Hematopoietic multipotent progenitor cell treated with erythropoietin and hydrocortisone succinate and interleukin-3 and kit ligand, for 8 days (in vitro differentiated cells): ENCODE results near the gene TXNDC12.
"Not testable (repeated sequence)": the region's sequence is repeated elsewhere in the genome, so short reads cannot be mapped to it uniquely, and the experiment has no call there.

Source experiments
- DNase-seq: peaks from one replicate; pipeline ENCODE4 v3.0.0-alpha.2; 2015

Gene TXNDC12

DNA sequence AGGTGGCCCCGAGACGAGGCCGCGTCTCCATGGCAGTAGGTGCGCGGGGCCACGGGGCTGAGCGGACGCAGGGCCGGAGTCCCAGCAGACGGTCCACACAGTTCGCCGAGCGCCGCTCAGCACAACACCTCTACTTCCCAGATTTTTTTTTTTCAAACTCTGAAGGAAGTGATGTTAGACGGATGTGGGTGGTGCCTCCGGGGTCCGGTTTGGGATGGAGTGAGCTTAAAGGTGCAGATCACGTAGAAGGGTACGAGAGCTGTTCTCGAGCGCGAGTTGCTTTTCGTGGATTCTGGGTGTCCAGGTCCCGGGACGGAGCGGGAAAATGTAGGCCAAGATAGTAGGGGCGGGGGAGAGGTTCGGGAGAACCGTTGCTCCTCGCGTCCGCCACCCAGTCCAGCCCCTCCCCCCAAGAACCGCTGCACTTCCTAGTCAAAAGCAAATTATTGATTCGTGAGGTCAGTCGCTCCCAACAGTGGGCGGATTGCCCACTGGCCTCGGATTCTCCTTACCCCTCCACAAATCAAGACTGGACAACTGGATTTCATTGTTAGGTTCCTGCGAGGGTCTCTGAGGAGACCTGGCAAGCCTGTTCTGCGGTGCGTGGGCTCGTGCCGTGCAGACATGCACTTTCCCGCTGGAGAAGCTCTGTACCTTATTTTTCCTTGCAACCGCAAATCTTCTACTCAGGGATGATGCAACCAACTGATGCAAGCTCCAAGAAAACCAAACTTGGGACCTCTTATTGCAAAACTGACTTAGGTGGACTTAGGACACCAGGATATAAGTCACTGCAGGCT is at the start of gene TXNDC12:
Gene TXNDC12 (minus strand): TSS at position 126 of the 800 bp plus-strand sequence. CDS start 95 bp downstream, at position 31.
- DNase-seq = peak; percentile 91

GRCh38 chr1:52102336-52103013 is 47.5 kb upstream of the TXNDC12 start:
- DNase-seq = no peak

GRCh38 chr1:52098139-52098871 is 43.3 kb upstream of the TXNDC12 start:
- DNase-seq = no peak

GRCh38 chr1:52096216-52096615 is 41.2 kb upstream of the TXNDC12 start:
- no peak for DNase-seq

GRCh38 chr1:52094300-52094699 is 39.3 kb upstream of the TXNDC12 start:
- DNase-seq = not testable (repeated sequence)

DNA sequence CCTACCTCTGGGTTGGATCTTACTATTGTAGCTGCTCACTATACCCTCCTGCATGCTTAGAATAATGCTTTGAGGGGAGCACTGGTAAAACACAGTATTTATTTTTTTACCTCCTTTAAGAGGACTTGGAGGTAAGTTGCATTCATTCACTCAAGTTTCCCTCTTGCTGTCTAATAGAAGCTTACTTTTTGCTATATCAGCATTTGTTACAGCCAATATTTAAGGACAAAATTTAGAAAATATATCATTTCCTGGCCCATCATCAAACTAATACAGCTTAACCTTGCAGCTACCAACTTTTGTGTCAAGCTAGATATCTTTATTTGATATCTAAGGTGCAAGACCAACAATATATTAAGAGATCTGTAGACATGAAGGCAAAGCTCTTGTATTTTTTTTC is 32.9 kb upstream of the TXNDC12 start:
- DNase-seq = not testable (repeated sequence)

GRCh38 chr1:52080014-52080415 is 25.0 kb upstream of the TXNDC12 start:
- no peak for DNase-seq

DNA sequence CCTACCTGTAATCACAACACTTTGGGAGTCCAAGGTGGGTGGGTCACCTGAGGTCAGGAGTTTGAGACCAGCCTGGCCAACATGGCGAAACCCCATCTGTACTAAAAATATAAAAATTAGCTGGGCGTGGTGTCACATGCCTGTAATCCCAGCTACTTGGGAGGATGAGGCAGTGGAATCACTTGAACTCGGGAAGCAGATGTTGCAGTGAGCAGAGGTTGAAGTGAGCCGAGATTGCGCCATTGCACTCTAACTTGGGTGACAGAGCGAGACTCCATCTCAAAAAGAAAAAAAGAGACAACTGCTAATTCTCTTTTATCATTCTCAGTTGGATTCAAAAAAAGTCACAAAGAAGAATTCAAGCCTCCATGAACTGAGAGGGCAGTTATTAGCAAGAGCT is 22.3 kb upstream of the TXNDC12 start:
- not testable (repeated sequence) for DNase-seq

- DNase-seq = no peak
Measured at GRCh38 chr1:52072291-52072690, 17.3 kb upstream of the TXNDC12 start.

- no peak for DNase-seq
Measured at GRCh38 chr1:52070704-52071103, 15.7 kb upstream of the TXNDC12 start.

- no peak for DNase-seq
Measured at GRCh38 chr1:52063192-52063591, 8.2 kb upstream of the TXNDC12 start.

- DNase-seq = no peak
Measured at GRCh38 chr1:52060822-52061221, 5.8 kb upstream of the TXNDC12 start.

DNA sequence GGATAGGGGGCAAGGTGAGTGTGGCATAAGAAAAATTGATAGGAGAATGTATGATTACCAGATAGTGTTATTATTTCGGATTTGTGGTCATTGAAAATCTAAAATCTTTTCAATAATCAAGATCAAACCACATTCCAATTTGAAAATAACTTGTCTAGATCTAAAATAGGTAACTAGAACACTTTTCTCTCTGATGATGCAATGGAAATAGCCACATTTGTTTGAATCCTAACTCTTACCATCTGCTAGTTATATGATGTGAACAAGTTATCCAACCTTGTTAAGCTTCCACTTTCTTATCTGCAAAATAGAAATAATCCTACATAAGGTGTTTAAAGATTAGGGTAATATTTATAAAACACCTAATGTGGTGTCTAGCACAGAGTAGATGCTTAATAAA is 4.9 kb upstream of the TXNDC12 start:
- DNase-seq = no peak

GRCh38 chr1:52059321-52059720 is 4.3 kb upstream of the TXNDC12 start:
- no peak for DNase-seq

- no peak for DNase-seq
Measured at GRCh38 chr1:52057876-52058415, 3.0 kb upstream of the TXNDC12 start.

- DNase-seq = peak; percentile 51
Measured at GRCh38 chr1:52057255-52057654, 2.3 kb upstream of the TXNDC12 start.

DNA sequence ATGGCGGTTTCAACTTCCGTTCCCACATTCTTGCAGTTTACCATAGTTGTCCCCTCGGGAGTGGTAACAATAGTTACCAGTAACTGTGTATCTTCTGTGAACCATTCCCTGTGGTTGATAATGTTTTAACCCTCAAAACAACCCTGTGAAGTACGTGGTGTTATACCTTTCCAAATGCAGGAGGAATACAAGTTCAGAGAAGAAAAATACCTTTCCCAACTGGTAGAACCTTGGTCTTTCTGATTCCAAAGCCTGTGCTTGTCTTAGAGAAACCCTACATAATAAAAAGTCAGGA is 1.9 kb upstream of the TXNDC12 start:
- no peak for DNase-seq

GRCh38 chr1:52056163-52056936 is 1.4 kb upstream of the TXNDC12 start, which contains the start of gene BTF3L4:
Gene BTF3L4, plus strand, starts transcription at chr1:52056295. Its CDS starts 3,553 bp downstream, at chr1:52059848.
- peak; percentile 96 for DNase-seq

GRCh38 chr1:52055866-52056162 is 823 bp upstream of the TXNDC12 start:
- DNase-seq = no peak

GRCh38 chr1:52054496-52055065 is 410 bp downstream of the TXNDC12 start:
- DNase-seq = no peak

DNA sequence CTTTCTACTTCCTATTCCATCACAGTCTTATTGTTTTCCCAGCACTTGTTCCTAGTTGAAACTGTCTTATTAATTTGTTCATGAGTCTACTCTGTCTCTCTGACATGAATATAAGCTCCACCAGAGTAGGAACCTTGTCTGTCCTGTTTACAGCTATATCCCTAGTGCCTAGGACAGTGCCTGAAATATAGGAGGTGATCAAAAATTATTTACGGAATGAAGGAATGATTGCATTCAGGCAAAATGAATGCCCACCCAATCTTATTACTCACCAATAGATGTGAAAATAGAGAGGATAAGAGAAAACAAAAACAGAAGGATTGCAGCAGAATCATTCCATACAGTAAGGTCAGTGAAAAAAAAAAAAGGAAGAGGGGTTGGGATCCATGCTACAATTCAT is 1.1 kb downstream of the TXNDC12 start:
- DNase-seq = no peak

DNA sequence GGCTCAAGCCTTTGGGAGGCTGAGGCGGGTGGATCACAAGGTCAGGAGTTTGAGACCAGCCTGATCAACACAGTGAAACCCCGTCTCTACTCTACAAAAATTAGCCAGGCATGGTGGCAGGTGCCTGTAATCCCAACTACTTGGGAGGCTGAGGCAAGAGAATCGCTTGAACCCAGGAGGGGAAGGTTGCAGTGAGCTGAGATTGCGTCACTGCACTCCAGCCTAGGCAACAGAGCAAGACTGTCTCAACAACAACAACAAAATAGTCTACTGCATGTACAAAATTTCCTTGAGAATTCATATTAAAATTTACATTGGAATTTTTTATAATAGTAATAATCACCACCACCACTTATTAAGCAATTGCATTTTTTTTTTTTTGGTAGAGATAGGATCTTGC is 5.7 kb downstream of the TXNDC12 start:
- DNase-seq = not testable (repeated sequence)
